Measurements from ENCODE around the gene ARID1B.

Gene ARID1B

GRCh38 chr6:157213907-157214565 is 436.9 kb downstream of the ARID1B start:
- no peaks in the 10 kb centered on the region for H3K9me3 ChIP-seq (ENCODE audit: low read length)
- H3K9me2 ChIP-seq (ENCODE audit: low read depth, low read length): no peaks in the 10 kb centered on the region
- no peak overlapping the region for H3K4me3 ChIP-seq (ENCODE audit: low read depth, low read length, poor library complexity, severe bottlenecking)
- TF ChIP-seq EZH2 (IDR thresholded peaks at IDR 0.05; ENCODE audit: borderline replicate concordance, low read length): no peak
- TF ChIP-seq, protein P1, sequence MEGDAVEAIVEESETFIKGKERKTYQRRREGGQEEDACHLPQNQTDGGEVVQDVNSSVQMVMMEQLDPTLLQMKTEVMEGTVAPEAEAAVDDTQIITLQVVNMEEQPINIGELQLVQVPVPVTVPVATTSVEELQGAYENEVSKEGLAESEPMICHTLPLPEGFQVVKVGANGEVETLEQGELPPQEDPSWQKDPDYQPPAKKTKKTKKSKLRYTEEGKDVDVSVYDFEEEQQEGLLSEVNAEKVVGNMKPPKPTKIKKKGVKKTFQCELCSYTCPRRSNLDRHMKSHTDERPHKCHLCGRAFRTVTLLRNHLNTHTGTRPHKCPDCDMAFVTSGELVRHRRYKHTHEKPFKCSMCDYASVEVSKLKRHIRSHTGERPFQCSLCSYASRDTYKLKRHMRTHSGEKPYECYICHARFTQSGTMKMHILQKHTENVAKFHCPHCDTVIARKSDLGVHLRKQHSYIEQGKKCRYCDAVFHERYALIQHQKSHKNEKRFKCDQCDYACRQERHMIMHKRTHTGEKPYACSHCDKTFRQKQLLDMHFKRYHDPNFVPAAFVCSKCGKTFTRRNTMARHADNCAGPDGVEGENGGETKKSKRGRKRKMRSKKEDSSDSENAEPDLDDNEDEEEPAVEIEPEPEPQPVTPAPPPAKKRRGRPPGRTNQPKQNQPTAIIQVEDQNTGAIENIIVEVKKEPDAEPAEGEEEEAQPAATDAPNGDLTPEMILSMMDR (IDR thresholded peaks at IDR 0.05; ENCODE audit: low read length): no peak
- no peaks in the 10 kb centered on the region for H3K79me2 ChIP-seq (ENCODE audit: insufficient read depth, low read length)
- H3F3A ChIP-seq (ENCODE audit: insufficient read depth, low read length): no peaks in the 10 kb centered on the region
- H3K9ac ChIP-seq (ENCODE audit: low read length): no peak overlapping the region
- H3K27ac ChIP-seq (ENCODE audit: low read depth, low read length, poor library complexity, severe bottlenecking): no peak overlapping the region
- H2AFZ ChIP-seq (ENCODE audit: low read length): no peak overlapping the region
- no peaks in the 10 kb centered on the region for H3K4me1 ChIP-seq (ENCODE audit: insufficient read depth, low read length, severe bottlenecking)
- peaks cover 4% of the 10 kb centered on the region; the same call in 1 of the 2 replicates for H3K36me3 ChIP-seq (ENCODE audit: insufficient read depth, low read length)
- no peak overlapping the region for H3K4me2 ChIP-seq (ENCODE audit: low read length)
- H3K27me3 ChIP-seq (ENCODE audit: insufficient read depth, low read length): no peaks in the 10 kb centered on the region
- no peaks in the 10 kb centered on the region for H4K20me1 ChIP-seq (ENCODE audit: insufficient read depth, low read length)

DNA sequence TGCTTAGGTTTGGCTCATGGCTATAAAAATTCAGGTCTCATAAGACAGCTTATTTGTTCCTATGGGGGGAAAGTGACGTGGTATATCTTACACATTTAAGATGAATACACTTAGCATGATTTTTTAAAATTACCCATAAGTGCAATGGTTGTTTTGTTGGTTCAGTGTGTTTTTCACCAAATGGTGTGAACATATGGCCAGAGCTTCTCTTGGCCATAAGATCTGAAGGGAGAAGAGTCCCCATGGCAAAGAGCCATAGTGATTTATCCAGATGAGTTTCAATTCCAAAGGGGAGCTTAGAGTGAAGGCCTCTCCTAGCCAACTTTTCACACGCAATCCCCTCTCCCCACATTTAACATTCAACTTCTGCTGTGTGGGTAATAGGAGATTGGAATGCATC is 438.5 kb downstream of the ARID1B start:
- Histone ChIP-seq H3K27me3 (ENCODE audit: insufficient read depth, low read length) (no peaks in the 10 kb centered on the region), H3K9me3 (ENCODE audit: low read length) (no peaks in the 10 kb centered on the region), H3K4me2 (ENCODE audit: low read length) (no peak overlapping the region), H3K79me2 (ENCODE audit: insufficient read depth, low read length) (no peaks in the 10 kb centered on the region), H3F3A (ENCODE audit: insufficient read depth, low read length) (no peaks in the 10 kb centered on the region), H4K20me1 (ENCODE audit: insufficient read depth, low read length) (no peaks in the 10 kb centered on the region), H3K36me3 (ENCODE audit: insufficient read depth, low read length) (no peaks in the 10 kb centered on the region), H3K9me2 (ENCODE audit: low read depth, low read length) (no peaks in the 10 kb centered on the region), H3K27ac (ENCODE audit: low read depth, low read length, poor library complexity, severe bottlenecking) (no peak overlapping the region), H3K4me3 (ENCODE audit: low read depth, low read length, poor library complexity, severe bottlenecking) (no peak overlapping the region), H3K4me1 (ENCODE audit: insufficient read depth, low read length, severe bottlenecking) (peaks cover 3% of the 10 kb centered on the region), H3K9ac (ENCODE audit: low read length) (no peak overlapping the region), H2AFZ (ENCODE audit: low read length) (no peak overlapping the region)
- no peak for TF ChIP-seq EZH2 (IDR thresholded peaks at IDR 0.05; ENCODE audit: borderline replicate concordance, low read length)
- TF ChIP-seq, protein P1 (IDR thresholded peaks at IDR 0.05; ENCODE audit: low read length): no peak

DNA sequence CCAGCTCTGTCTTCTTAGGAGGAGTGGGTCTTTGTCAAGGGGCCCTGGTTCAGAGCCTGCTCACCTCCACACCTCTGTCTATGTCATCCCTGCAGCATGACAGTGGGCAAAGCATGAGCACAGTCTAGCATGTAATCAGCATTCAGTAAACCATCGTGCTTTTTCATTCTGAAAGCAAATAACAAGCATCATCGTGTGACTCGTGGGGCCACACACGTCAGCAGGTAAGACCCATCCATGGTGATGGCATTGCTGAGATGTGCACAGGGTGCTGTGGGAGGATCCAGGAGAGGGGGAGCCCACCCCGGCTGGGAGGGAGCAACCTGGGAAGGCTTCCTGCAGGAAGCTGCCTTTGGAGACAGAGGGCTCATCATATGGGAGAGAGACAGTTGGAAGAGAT is 439.4 kb downstream of the ARID1B start:
- H3K27me3 ChIP-seq (ENCODE audit: insufficient read depth, low read length): no peaks in the 10 kb centered on the region
- no peak for TF ChIP-seq EZH2 (IDR thresholded peaks at IDR 0.05; ENCODE audit: borderline replicate concordance, low read length)
- TF ChIP-seq, protein P1 (IDR thresholded peaks at IDR 0.05; ENCODE audit: low read length): no peak
- H3K4me3 ChIP-seq (ENCODE audit: low read depth, low read length, poor library complexity, severe bottlenecking): no peak overlapping the region
- H3K9ac ChIP-seq (ENCODE audit: low read length): no peak overlapping the region
- no peaks in the 10 kb centered on the region for H3K9me2 ChIP-seq (ENCODE audit: low read depth, low read length)
- H2AFZ ChIP-seq (ENCODE audit: low read length): no peak overlapping the region
- no peak overlapping the region for H3K27ac ChIP-seq (ENCODE audit: low read depth, low read length, poor library complexity, severe bottlenecking)
- no peaks in the 10 kb centered on the region for H3K79me2 ChIP-seq (ENCODE audit: insufficient read depth, low read length)
- peaks cover 12% of the 10 kb centered on the region for H3K4me1 ChIP-seq (ENCODE audit: insufficient read depth, low read length, severe bottlenecking)
- H3F3A ChIP-seq (ENCODE audit: insufficient read depth, low read length): no peaks in the 10 kb centered on the region
- H3K4me2 ChIP-seq (ENCODE audit: low read length): no peak overlapping the region
- H4K20me1 ChIP-seq (ENCODE audit: insufficient read depth, low read length): no peaks in the 10 kb centered on the region
- H3K9me3 ChIP-seq (ENCODE audit: low read length): no peaks in the 10 kb centered on the region
- H3K36me3 ChIP-seq (ENCODE audit: insufficient read depth, low read length): no peaks in the 10 kb centered on the region

Data from OCI-LY1 (cell line).